IPS-20b (cell line): ENCODE measurements around the gene ZNF316.

Experiments used
- H3K27ac ChIP-seq: one replicate; pipeline ENCODE4 v1.5.1; 2013; ENCODE audit warnings: low read length
- H3K27me3 ChIP-seq: 2 replicates; pipeline ENCODE4 v1.6.1; 2013; ENCODE audit warnings: mild to moderate bottlenecking, low read length, inconsistent platforms; ENCODE audit not compliant: insufficient read depth
- H3K36me3 ChIP-seq: 2 replicates; pipeline ENCODE4 v1.6.1; 2013; ENCODE audit warnings: low read depth, mild to moderate bottlenecking, inconsistent platforms, low read length, moderate library complexity; ENCODE audit not compliant: insufficient read depth
- H3K4me1 ChIP-seq: 2 replicates; pipeline ENCODE4 v1.6.1; 2013; ENCODE audit warnings: mild to moderate bottlenecking, control low read depth, inconsistent platforms, low read length, moderate library complexity; ENCODE audit not compliant: insufficient read depth
- H3K4me3 ChIP-seq: 2 replicates; pipeline ENCODE4 v1.5.1; 2013; ENCODE audit warnings: mild to moderate bottlenecking, low read length, inconsistent platforms
- H3K9ac ChIP-seq: 2 replicates; pipeline ENCODE4 v1.6.1; 2013; ENCODE audit warnings: low read depth, mild to moderate bottlenecking, inconsistent platforms, low read length, moderate library complexity
- H3K9me3 ChIP-seq: 2 replicates; pipeline ENCODE4 v1.6.1; 2013; ENCODE audit warnings: mild to moderate bottlenecking, low read depth, low read length, inconsistent platforms; ENCODE audit not compliant: insufficient read depth

The ZNF316 gene

DNA sequence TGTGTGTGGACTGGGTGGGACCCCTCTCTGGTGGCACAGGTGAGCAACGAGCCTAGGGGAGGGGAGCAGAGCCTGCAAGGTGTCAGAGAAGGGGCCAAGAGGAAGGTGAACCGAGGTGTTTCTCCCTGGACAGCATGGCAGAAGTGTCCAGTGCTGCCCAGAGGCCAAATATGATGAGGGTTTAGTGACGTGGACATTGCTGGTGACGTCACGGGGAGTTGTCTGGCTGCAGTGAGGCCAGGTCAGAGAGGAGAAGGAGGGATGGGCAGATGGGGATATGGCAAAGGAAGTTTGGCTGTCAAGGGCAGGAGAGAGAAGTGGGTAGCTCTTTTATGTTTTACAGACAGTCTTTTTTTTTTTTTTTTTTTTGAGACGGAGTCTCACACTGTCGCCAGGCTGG lies 24.3 kb upstream of the ZNF316 start:
- Histone ChIP-seq H3K4me1 (peaks cover 11% of the 10 kb centered on the region), H3K36me3 (no peaks in the 10 kb centered on the region), H3K27me3 (peaks cover 11% of the 10 kb centered on the region; the same call in 1 of the 2 replicates), H3K9ac (no peak overlapping the region), H3K9me3 (no peaks in the 10 kb centered on the region), H3K27ac (no peak overlapping the region), H3K4me3 (no peak overlapping the region)

DNA sequence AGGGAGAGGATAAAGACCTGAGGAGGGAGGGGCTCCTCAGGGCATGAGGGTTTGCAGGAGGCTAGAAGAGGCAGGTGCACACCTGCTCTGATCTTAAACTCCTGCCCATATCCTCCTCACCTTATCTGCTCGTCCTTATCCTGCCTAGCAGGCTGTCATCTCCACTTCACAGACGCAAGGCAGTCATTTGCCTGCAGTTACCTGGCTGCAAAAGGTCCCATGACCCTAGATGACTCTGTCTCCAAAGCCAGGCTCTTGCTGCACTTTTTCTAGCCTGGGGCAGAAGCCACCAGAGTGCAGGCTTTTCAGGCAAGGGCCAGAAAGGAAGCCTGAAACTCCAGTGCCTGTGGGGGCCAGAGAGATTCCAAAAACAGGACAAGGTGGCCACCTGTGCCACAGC lies 23.4 kb upstream of the ZNF316 start:
- Histone ChIP-seq H3K9ac (no peak overlapping the region; the same call in 1 of the 2 replicates), H3K27ac (no peak overlapping the region), H3K9me3 (no peaks in the 10 kb centered on the region), H3K4me1 (peaks cover 11% of the 10 kb centered on the region), H3K4me3 (no peak overlapping the region), H3K27me3 (peaks cover 11% of the 10 kb centered on the region; the same call in 1 of the 2 replicates), H3K36me3 (peaks cover 5% of the 10 kb centered on the region; the same call in 1 of the 2 replicates)

DNA sequence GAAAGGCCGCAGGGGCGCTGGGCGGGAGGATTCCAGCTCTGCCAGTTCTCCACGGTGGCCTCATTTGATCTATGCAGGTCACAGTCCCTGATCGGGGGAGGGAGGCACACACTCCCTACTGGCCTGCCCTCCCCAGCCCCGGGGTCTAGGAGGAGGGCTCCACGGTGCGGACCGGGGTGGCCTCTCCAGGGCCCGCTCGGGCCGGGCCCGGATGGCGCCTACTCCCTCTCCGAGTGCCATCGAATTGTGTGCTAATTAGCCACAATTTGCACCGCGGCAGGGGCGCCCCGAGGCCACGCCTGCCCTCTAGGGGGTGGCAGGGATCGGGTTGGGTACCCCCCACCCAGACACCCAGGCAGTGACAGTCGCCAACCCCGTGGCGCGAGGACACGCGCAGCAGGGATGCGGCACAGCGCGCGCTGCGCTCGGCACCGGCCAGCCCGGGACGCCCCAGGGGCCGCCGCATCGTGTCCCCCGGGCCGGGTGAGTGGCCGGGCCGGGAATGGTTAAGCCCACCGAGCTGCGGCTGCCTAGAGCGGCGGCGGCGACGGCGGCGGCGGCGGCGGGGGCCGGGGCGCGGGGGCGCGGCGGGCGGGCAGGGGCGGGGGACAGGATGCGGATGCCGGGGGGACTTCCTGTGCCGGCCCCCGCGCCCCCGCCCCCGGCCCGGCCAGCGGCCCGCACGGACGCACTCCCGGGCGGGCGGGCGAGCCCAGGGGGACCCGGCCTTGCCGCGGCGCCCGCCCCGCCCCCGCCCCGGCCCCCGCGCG lies 22.0 kb upstream of the ZNF316 start, which contains the start of gene ZNF853:
TSS of gene ZNF853 (plus strand) at position 658 of the 770 bp plus-strand sequence. CDS start 565 bp downstream, outside the sequence.
- H3K4me3 ChIP-seq = peak within 1 kb of the TSS; percentile 76
- no peak within 1 kb of the TSS for H3K27ac ChIP-seq
- peaks cover 11% of the 10 kb centered on the region; the same call in 1 of the 2 replicates for H3K27me3 ChIP-seq
- peak within 1 kb of the TSS; percentile 63; the same call in 1 of the 2 replicates for H3K9ac ChIP-seq
- peaks cover 6% of the 10 kb centered on the region; the same call in 1 of the 2 replicates for H3K36me3 ChIP-seq
- H3K4me1 ChIP-seq = peaks cover 11% of the 10 kb centered on the region
- H3K9me3 ChIP-seq = no peaks in the 10 kb centered on the region

DNA sequence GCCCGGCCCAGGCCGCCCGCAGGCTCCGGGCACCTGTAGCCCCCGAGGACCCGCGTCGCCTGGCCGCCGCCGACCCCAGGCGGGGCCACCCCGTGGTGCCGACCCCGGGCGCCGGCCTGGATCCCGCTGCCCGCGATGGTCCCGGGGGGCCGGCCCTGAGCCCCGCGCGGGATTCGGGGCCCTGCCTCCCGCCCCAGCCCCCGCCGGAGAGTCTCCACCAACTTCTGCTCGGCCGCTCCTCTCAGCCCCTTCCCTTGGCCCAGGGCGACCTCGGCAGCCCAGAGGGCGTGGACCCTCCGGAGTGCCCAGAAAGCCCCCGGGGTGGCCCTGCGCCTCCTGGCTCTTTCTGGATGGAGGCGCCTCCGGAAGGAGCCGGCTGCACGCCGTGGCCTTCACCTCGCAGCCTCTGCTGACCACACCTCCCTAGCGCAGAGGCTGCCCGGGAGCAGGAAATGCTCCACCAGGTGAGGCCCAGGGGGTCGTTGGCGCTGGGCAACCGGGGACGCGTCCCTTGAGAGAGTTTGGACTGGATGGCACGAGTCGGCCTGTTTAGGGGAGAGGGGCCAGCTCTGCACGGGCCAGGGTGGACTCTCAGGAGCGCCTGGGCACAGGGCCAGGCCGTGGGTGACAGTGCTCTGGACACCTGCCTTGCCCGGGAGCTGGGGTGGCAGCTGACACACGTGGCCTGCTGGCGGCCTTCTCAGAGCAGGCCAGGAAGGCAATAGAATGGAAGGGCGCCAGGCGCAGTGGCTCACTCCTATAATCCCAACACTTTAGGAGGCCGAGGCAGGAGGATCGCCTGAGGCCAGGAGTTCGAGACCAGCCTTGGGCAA lies 21.2 kb upstream of the ZNF316 start:
- H3K4me3 ChIP-seq = peak overlapping the region; percentile 70; the same call in 1 of the 2 replicates
- H3K9me3 ChIP-seq = no peaks in the 10 kb centered on the region
- peaks cover 6% of the 10 kb centered on the region; the same call in 1 of the 2 replicates for H3K36me3 ChIP-seq
- H3K27me3 ChIP-seq = peaks cover 11% of the 10 kb centered on the region; the same call in 1 of the 2 replicates
- H3K9ac ChIP-seq = no peak overlapping the region; the same call in 1 of the 2 replicates
- peaks cover 11% of the 10 kb centered on the region for H3K4me1 ChIP-seq
- H3K27ac ChIP-seq = no peak overlapping the region

DNA sequence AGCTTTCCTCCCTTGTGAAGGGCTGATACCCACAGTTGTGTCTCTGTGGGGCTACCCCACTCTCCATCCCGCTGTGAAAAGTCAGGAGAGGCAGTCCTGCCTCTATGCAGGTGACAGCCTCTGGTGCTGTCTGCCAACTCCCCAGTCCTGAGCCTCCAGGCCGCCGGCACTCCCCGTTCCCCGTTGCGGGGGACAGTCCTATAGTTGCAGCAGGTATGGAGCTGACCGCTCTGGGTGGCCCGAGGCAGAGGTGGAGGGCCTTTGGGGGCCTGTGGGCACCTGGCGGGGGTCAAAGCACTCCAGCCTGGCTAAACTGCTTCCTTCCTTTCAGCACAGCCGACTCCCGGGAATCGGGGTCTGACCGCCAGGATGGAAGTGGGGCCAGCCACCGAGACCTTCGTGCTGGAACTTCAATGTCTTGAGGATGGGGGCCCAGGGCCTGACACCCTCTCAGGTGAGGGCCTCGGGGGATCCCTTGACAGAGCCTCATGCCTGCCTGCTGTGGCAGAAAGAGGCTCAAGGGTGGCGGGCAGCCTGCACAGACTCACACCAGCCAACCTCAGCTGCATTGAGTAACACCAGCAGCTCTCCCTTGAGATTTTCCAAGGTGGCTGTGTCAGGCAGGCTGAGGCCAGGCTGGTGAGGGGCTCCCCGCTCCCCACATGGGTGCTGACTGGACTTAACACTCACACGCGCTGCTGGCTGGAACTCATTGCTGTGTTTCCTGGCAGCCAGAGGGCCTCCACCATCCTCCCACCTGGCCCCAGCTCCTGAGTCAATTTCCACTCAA lies 20.1 kb upstream of the ZNF316 start:
- Histone ChIP-seq H3K9ac (no peak overlapping the region), H3K4me1 (peaks cover 11% of the 10 kb centered on the region), H3K36me3 (peaks cover 15% of the 10 kb centered on the region), H3K27ac (no peak overlapping the region), H3K27me3 (peaks cover 11% of the 10 kb centered on the region; the same call in 1 of the 2 replicates), H3K9me3 (no peaks in the 10 kb centered on the region), H3K4me3 (no peak overlapping the region)

DNA sequence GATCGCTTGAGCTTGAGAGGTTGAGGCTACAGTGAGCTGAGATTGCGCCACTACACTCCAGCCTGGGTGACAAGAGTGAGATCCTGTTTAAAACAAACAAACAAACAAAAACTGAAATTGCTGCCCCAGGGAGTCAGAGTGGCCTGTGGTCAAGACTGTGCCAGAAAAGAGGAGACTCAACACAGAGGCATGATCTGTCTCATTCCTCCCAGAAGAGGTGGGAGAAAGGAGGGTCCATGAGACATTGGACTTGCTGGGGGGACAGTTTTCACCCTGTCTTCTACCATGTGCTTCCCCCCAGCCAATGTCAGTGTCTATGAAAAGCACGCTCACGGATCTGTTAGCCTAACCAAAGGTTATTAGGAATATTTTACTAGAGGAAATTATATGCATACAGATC lies 18.5 kb upstream of the ZNF316 start:
- H3K9me3 ChIP-seq = no peaks in the 10 kb centered on the region
- H3K36me3 ChIP-seq = peaks cover 23% of the 10 kb centered on the region
- H3K4me3 ChIP-seq = no peak overlapping the region
- peaks cover 11% of the 10 kb centered on the region; the same call in 1 of the 2 replicates for H3K27me3 ChIP-seq
- peaks cover 11% of the 10 kb centered on the region for H3K4me1 ChIP-seq
- H3K9ac ChIP-seq = no peak overlapping the region
- H3K27ac ChIP-seq = no peak overlapping the region

DNA sequence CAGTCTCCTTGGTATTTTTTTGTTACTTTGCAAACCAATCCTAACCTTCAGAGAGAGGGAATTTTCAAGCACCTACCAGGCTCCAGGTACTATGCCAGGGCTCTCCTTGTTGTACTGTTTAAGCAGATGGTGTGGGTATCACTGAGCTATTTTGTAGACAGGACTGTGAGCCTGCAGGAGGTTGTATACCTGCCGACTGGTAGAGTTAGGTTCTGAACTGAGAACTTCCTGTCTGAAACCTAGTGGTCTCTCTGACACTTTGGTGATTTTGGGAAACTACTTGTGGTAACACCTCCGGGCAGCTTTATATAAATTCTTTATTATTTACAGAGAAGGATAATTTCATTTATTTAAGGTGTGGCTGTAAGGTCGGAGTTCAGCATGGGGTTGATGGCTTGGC lies 17.2 kb upstream of the ZNF316 start:
- Histone ChIP-seq H3K4me3 (no peak overlapping the region), H3K27me3 (no peaks in the 10 kb centered on the region), H3K9ac (no peak overlapping the region), H3K27ac (no peak overlapping the region), H3K9me3 (no peaks in the 10 kb centered on the region), H3K4me1 (no peaks in the 10 kb centered on the region), H3K36me3 (peaks cover 23% of the 10 kb centered on the region)

DNA sequence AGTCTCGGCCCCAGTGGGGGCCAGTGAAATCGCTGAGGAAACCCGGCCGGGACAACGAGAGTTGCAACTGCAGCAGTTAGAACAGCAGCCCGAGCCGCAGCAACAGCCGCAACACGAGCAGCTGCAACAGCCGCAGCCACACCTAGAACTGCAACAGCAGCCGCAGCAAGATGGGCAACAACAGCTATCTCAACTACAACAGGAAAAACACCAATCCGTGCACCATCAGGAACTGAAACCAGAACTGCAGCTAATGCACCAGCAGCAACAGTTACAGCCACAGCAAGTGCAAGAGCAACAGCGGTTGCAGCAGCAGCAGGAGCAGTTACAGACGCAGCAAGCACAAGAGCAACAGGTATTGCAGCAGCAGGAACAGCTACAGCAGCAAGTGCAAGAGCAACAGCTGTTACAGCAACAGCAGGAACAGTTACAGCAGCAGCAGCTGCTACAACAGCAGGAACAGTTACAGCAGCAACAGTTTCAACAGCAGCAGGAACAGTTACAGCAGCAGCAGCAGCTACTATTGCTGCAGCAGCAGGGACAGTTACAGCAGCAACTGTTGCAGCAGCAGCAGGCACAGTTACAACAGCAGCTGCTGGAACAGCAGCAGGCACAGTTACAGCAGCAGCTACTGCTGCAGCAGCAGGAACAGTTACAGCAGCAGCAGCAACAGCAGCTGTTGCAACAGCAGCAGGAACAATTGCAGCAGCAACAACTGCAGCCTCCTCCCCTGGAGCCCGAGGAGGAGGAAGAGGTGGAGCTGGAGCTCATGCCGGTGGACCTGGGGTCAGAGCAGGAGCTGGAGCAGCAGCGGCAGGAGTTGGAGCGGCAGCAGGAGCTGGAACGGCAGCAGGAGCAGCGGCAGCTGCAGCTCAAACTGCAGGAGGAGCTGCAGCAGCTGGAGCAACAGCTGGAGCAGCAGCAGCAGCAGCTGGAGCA lies 15.7 kb upstream of the ZNF316 start:
- Histone ChIP-seq H3K9ac (no peak overlapping the region), H3K9me3 (no peaks in the 10 kb centered on the region), H3K36me3 (peaks cover 23% of the 10 kb centered on the region), H3K27ac (no peak overlapping the region), H3K4me1 (no peaks in the 10 kb centered on the region), H3K27me3 (no peaks in the 10 kb centered on the region), H3K4me3 (no peak overlapping the region)

DNA sequence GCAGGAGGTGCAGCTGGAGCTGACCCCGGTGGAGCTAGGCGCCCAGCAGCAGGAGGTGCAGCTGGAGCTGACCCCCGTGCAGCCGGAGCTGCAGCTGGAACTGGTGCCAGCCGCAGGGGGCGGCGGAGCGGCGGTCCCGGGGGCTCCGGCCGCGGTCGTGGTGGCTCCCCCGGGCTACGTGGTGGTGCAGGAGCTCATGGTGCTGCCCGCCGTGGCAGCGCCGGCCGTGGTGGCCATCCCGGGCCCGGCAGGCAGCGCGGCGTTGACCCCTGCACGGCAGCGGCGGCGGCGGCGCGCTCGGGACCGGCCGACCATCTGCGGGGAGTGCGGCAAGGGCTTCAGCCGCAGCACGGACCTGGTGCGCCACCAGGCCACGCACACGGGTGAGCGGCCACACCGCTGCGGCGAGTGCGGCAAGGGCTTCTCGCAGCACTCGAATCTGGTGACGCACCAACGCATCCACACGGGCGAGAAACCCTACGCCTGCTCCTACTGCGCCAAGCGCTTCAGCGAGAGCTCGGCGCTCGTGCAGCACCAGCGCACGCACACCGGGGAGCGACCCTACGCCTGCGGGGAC lies 14.9 kb upstream of the ZNF316 start:
- no peaks in the 10 kb centered on the region for H3K4me1 ChIP-seq
- H3K27ac ChIP-seq = no peak overlapping the region
- peaks cover 23% of the 10 kb centered on the region for H3K36me3 ChIP-seq
- no peak overlapping the region for H3K4me3 ChIP-seq
- no peaks in the 10 kb centered on the region for H3K27me3 ChIP-seq
- H3K9ac ChIP-seq = no peak overlapping the region
- no peaks in the 10 kb centered on the region for H3K9me3 ChIP-seq

DNA sequence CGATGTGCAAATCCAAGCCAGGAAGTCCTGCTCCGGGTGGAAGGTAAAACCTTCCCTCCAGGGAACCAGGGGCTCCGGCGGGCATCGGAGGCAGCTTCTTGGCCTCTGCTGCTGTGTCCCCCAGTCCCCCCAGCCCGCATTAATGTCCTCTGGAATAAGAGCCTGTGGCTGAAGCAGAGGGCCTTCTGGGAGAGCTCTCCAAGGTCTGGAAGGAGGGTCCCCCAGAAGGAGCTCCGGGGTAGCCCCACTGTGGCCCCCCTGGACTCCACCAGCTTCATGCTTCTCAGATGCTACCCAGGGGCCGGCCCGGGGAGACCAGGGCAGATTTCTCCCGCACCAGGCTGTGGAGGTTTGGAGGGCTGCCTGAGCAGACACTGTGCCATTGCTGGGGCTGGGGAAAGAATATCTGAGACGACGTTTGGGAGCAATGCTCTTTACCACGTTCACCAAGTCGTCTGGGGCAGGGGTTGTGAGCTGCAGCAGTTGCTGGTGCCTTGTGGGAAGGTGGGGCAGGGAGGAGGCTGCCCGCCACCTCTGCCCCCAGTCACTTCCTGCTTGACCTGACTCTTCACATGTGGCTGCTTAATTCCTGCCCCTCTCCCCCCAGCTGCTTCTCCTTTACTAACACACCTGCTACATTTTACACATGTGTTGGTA lies 13.4 kb upstream of the ZNF316 start:
- no peak overlapping the region; the same call in 1 of the 2 replicates for H3K9ac ChIP-seq
- peaks cover 17% of the 10 kb centered on the region for H3K36me3 ChIP-seq
- H3K4me3 ChIP-seq = no peak overlapping the region
- no peaks in the 10 kb centered on the region for H3K4me1 ChIP-seq
- H3K27me3 ChIP-seq = no peaks in the 10 kb centered on the region
- H3K9me3 ChIP-seq = no peaks in the 10 kb centered on the region
- H3K27ac ChIP-seq = no peak overlapping the region
